OCI-LY1 (cell line): ENCODE measurements around the gene AP4S1.

Experiments
- H2AFZ ChIP-seq: fragments of 200-600 bp; sonication (generic), shearing (Covaris generic); 2 replicates; pipeline ENCODE4 v1.6.0; 2014; ENCODE audit warnings: antibody characterized with exemption, mild to moderate bottlenecking, low read length
- H3F3A ChIP-seq: fragments of 200-600 bp; sonication (generic), shearing (Covaris generic); 2 replicates; pipeline ENCODE4 v1.6.0; 2014; ENCODE audit warnings: mild to moderate bottlenecking, antibody characterized with exemption, low read length, moderate library complexity; ENCODE audit not compliant: insufficient read depth
- H3K27ac ChIP-seq: fragments of 200-600 bp; sonication (generic); 2 replicates; pipeline ENCODE4 v1.5.1; 2014; ENCODE audit warnings: low read length, mixed run types, mild to moderate bottlenecking, low read depth; ENCODE audit not compliant: poor library complexity, severe bottlenecking
- H3K27me3 ChIP-seq: fragments of 200-600 bp; sonication (generic); 2 replicates; pipeline ENCODE4 v1.6.0; 2014; ENCODE audit warnings: antibody characterized with exemption, mild to moderate bottlenecking, low read length, moderate library complexity; ENCODE audit not compliant: insufficient read depth
- H3K36me3 ChIP-seq: fragments of 200-600 bp; sonication (generic); 2 replicates; pipeline ENCODE4 v1.6.1; 2014; ENCODE audit warnings: mild to moderate bottlenecking, antibody characterized with exemption, low read length, moderate library complexity, mixed read lengths; ENCODE audit not compliant: insufficient read depth
- H3K4me1 ChIP-seq: fragments of 200-600 bp; sonication (generic); 2 replicates; pipeline ENCODE4 v1.5.1; 2014; ENCODE audit warnings: mild to moderate bottlenecking, low read length, moderate library complexity; ENCODE audit not compliant: insufficient read depth, severe bottlenecking
- H3K4me2 ChIP-seq: fragments of 200-600 bp; sonication (generic), shearing (Covaris generic); 2 replicates; pipeline ENCODE4 v1.6.1; 2014; ENCODE audit warnings: low read length
- H3K4me3 ChIP-seq: fragments of 200-600 bp; sonication (generic); 2 replicates; pipeline ENCODE4 v1.5.1; 2014; ENCODE audit warnings: low read length, low read depth, mild to moderate bottlenecking, mixed read lengths; ENCODE audit not compliant: poor library complexity, severe bottlenecking
- H3K79me2 ChIP-seq: fragments of 200-600 bp; shearing (Covaris generic); 2 replicates; pipeline ENCODE4 v1.6.1; 2016; ENCODE audit warnings: mixed run types, low read length, mixed read lengths; ENCODE audit not compliant: insufficient read depth
- H3K9ac ChIP-seq: fragments of 200-600 bp; sonication (generic), shearing (Covaris generic); 2 replicates; pipeline ENCODE4 v1.6.1; 2014; ENCODE audit warnings: mild to moderate bottlenecking, low read length, mixed read lengths
- H3K9me2 ChIP-seq: fragments of 200-600 bp; sonication (generic), shearing (Covaris generic); 2 replicates; pipeline ENCODE4 v1.6.1; 2014; ENCODE audit warnings: low read depth, mild to moderate bottlenecking, low read length, mixed read lengths
- H3K9me3 ChIP-seq: fragments of 200-600 bp; shearing (Covaris generic); 2 replicates; pipeline ENCODE4 v1.6.1; 2014; ENCODE audit warnings: low read length, mixed read lengths
- H4K20me1 ChIP-seq: fragments of 200-600 bp; sonication (generic), shearing (Covaris generic); 2 replicates; pipeline ENCODE4 v1.6.0; 2016; ENCODE audit warnings: mild to moderate bottlenecking, low read length; ENCODE audit not compliant: insufficient read depth
- CTCF ChIP-seq: fragments of 200-600 bp; sonication (generic), shearing (Covaris generic); IDR thresholded peaks from 2 replicates; pipeline ENCODE4 v1.5.1; 2017; ENCODE audit warnings: mild to moderate bottlenecking, antibody characterized with exemption, low read length, moderate library complexity, mixed read lengths
- EZH2 ChIP-seq: fragments of 200-600 bp; sonication (generic), shearing (Covaris generic); IDR thresholded peaks from 2 replicates; pipeline ENCODE4 v1.8.0; 2017; ENCODE audit warnings: borderline replicate concordance, mixed run types, mild to moderate bottlenecking, antibody characterized with exemption, low read length, moderate library complexity, mixed read lengths

Gene AP4S1

GRCh38 chr14:31010935-31011334 is 14.5 kb upstream of the AP4S1 start:
- Histone ChIP-seq H3K36me3 (peaks cover 32% of the 10 kb centered on the region), H3K9me2 (no peaks in the 10 kb centered on the region)

DNA sequence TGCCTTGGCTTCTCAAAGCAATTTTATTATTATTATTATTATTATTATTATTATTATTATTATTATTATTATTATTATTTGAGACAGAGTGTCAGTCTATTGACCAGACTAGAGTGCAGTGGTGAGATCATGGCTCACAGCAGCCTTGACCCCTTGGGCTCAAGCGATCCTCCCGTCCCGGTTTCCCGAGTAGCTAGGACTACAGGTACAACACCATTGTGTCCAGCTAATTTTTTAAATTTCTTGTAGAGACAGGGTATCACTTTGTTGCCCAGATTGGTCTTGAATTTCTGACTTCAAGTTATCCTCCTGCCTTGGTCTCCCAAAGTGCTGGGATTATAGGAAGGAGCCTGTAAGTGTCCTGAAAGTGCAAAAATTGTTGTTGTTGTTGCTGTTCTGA is 11.6 kb upstream of the AP4S1 start:
- no peak overlapping the region for H3K4me2 ChIP-seq
- no peaks in the 10 kb centered on the region for H3K4me1 ChIP-seq
- no peak overlapping the region for H3K27ac ChIP-seq
- no peaks in the 10 kb centered on the region for H3K27me3 ChIP-seq
- no peak overlapping the region for H3K4me3 ChIP-seq
- H3K36me3 ChIP-seq: peaks cover 28% of the 10 kb centered on the region; the same call in 1 of the 2 replicates
- no peaks in the 10 kb centered on the region for H4K20me1 ChIP-seq
- no peak overlapping the region for H3K9ac ChIP-seq
- H3K79me2 ChIP-seq: peaks cover 86% of the 10 kb centered on the region
- TF ChIP-seq CTCF (no peak), EZH2 (no peak)
- H3F3A ChIP-seq: no peaks in the 10 kb centered on the region
- no peaks in the 10 kb centered on the region for H3K9me3 ChIP-seq
- no peaks in the 10 kb centered on the region for H3K9me2 ChIP-seq
- no peak overlapping the region for H2AFZ ChIP-seq

More at GRCh38 chr14:31010935-31011334, 14.5 kb upstream of the AP4S1 start:
- Histone ChIP-seq H3K27ac (no peak overlapping the region), H3K27me3 (no peaks in the 10 kb centered on the region), H3K4me1 (no peaks in the 10 kb centered on the region), H3K4me3 (no peak overlapping the region), H4K20me1 (no peaks in the 10 kb centered on the region), H3K79me2 (peaks cover 78% of the 10 kb centered on the region), H3K9me3 (no peaks in the 10 kb centered on the region), H3K4me2 (no peak overlapping the region), H3F3A (no peaks in the 10 kb centered on the region), H3K9ac (no peak overlapping the region), H2AFZ (no peak overlapping the region)
- TF ChIP-seq CTCF (no peak), EZH2 (no peak)

DNA sequence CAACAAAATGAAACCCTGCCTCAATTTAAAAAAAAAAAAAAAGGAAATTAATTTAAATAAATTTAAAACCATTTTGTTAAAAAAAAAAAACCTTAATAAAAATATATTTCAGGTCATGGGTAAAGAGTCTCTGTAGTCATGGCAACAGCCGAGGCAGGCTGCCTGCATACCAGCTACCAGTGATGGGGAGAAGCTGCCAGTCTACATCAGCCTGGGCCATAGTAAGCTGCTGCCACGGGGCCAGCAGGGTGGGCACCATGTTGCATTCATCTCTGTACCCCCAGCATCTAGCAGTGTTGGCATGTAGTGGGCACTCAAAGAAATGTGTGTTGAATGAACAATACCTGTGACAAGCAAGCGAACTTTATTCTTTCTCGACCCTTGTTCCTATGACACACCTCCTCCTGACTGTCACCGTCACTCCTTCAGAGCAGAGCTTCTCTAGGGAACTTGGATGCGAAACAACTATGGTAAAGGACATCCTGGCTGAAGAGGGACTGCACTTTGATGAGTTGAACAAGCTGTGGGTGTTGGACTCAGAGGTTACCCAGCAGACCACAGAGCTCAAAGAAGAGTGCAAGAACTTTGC is 7.3 kb upstream of the AP4S1 start:
- no peaks in the 10 kb centered on the region for H3K27me3 ChIP-seq
- no peaks in the 10 kb centered on the region for H4K20me1 ChIP-seq
- H3K9me3 ChIP-seq: no peaks in the 10 kb centered on the region

More for the DNA sequence above, 7.3 kb upstream of the AP4S1 start:
- TF ChIP-seq CTCF (no peak), EZH2 (no peak)
- peaks cover 5% of the 10 kb centered on the region for H3K4me1 ChIP-seq
- no peaks in the 10 kb centered on the region for H3K9me2 ChIP-seq
- no peak overlapping the region for H3K4me2 ChIP-seq
- peaks cover 89% of the 10 kb centered on the region for H3K79me2 ChIP-seq
- H3K9ac ChIP-seq: no peak overlapping the region
- no peak overlapping the region for H2AFZ ChIP-seq
- no peaks in the 10 kb centered on the region for H3F3A ChIP-seq
- no peak overlapping the region for H3K27ac ChIP-seq
- H3K36me3 ChIP-seq: peaks cover 39% of the 10 kb centered on the region
- no peak overlapping the region for H3K4me3 ChIP-seq
